Cardiac muscle cell (in vitro differentiated cells and primary cell): ENCODE results near the gene ARHGEF2. TPM values are rescaled to one million over a fixed set of nuclear protein-coding genes. Genes with fewer than 3 reads are reported as not detected.

Source experiments
- DNase-seq, 2 donors: peaks; one replicate each; pipeline versions ENCODE4 v3.0.0 to v3.0.0-alpha.2; 2010 to 2017; ENCODE audit warnings: low read depth in 1 of 2, low spot score in 1 of 2
- H3K27ac ChIP-seq: fragments of 200-600 bp; sonication (generic); 2 replicates; pipeline ENCODE4 v1.5.1; 2016
- H3K27me3 ChIP-seq: fragments of 200-600 bp; sonication (generic); 2 replicates; pipeline ENCODE4 v1.6.0; 2016; ENCODE audit warnings: control low read depth
- H3K36me3 ChIP-seq: fragments of 200-600 bp; sonication (generic); 2 replicates; pipeline ENCODE4 v1.5.1; 2016; ENCODE audit warnings: control low read depth
- H3K4me1 ChIP-seq: fragments of 200-600 bp; sonication (generic); 2 replicates; pipeline ENCODE4 v1.8.1; 2017; ENCODE audit warnings: low read depth, mild to moderate bottlenecking, mixed run types
- H3K4me3 ChIP-seq: fragments of 200-600 bp; sonication (generic); 2 replicates; pipeline ENCODE4 v1.5.1; 2016; ENCODE audit warnings: mild to moderate bottlenecking
- H3K9me3 ChIP-seq: fragments of 200-600 bp; sonication (generic); 2 replicates; pipeline ENCODE4 v1.5.1; 2017; ENCODE audit warnings: low read depth, mild to moderate bottlenecking, control low read depth
- polyA plus RNA-seq: library from polyadenylated mRNA; unstranded; fragments of >200 nt; fragmentation: Nextera tagmentation; extraction: Ambion mirVana; gene quantifications from 2 replicates; pipeline ENCODE4 v1.2.1, GENCODE V29; 2016
- total RNA-seq: library from RNA; depleted of rRNA; stranded (reverse); fragments of >200 nt; gene quantifications from 2 replicates; pipeline ENCODE4 v1.2.3, GENCODE V29; 2016
- TF ChIP-seq, protein P1 (sequence below): IDR thresholded peaks from 2 replicates; pipeline ENCODE4 v1.5.1; 2012; ENCODE audit warnings: low read depth, mild to moderate bottlenecking, low read length

Gene ARHGEF2
- total and polyA plus RNA-seq, 2 experiments from 2014 or later, result 38.6 to 126 TPM

DNA sequence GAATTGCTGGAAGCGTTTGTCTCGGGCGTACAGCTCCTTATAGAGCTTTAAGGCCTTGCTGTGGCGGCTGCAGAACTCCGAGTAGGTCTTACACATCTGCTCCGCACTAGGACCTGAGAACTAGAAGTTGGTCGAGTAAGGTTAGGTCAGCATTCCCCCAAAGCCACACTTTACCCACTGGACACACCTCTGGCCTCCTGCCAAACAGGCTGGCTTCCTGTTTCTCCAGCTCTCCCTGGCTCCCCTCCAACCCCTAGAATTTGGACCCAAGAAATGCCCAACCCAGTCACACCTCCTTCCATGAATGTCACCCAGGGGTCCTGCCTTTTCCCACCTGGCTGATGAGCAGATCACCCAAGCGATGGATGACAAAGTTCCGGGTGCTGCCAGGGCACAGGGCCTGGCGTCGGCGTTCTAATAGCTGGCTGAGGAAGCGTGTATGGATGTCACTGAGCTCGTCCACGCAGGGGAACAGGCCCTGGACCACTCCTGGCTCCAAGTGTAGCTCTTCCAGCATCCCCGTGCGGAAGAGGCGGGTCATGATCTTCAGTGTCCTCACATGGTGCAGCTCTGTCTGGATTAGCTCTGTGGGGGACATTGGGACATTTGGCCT is 15.6 kb downstream of the ARHGEF2 start:
- H3K4me3 ChIP-seq, result no peak overlapping the region
- peak overlapping the region; percentile 65 for H3K27ac ChIP-seq
- no peaks in the 10 kb centered on the region for H3K9me3 ChIP-seq
- peaks cover 18% of the 10 kb centered on the region for H3K4me1 ChIP-seq
- DNase-seq, result peak in 1 of 2 donors; percentile 65
- no peaks in the 10 kb centered on the region for H3K27me3 ChIP-seq
- H3K36me3 ChIP-seq, result peaks cover 50% of the 10 kb centered on the region
- TF ChIP-seq, protein P1, sequence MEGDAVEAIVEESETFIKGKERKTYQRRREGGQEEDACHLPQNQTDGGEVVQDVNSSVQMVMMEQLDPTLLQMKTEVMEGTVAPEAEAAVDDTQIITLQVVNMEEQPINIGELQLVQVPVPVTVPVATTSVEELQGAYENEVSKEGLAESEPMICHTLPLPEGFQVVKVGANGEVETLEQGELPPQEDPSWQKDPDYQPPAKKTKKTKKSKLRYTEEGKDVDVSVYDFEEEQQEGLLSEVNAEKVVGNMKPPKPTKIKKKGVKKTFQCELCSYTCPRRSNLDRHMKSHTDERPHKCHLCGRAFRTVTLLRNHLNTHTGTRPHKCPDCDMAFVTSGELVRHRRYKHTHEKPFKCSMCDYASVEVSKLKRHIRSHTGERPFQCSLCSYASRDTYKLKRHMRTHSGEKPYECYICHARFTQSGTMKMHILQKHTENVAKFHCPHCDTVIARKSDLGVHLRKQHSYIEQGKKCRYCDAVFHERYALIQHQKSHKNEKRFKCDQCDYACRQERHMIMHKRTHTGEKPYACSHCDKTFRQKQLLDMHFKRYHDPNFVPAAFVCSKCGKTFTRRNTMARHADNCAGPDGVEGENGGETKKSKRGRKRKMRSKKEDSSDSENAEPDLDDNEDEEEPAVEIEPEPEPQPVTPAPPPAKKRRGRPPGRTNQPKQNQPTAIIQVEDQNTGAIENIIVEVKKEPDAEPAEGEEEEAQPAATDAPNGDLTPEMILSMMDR, result no peak

DNA sequence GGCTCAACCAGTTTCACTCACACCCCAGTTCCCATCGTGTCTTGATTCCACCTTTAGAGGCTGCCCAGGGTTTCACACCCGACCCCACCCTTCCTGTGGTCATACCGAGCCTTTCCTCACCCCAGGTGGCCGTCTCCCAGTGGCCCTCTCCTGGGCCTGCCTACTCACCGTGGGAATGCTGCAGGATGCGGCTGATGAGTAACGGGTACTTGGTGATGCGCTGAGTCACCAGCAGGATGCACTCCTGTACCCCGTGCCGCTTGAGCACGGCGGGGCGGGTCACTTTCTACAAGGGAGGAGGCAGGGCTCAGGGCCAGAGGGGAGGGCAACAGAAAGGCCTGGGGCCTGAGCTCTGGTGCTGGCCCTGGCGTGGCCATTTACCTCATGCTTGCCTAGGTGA is 16.4 kb downstream of the ARHGEF2 start:
- Histone ChIP-seq H3K36me3 (peaks cover 58% of the 10 kb centered on the region), H3K9me3 (no peaks in the 10 kb centered on the region), H3K4me1 (peaks cover 12% of the 10 kb centered on the region), H3K27me3 (no peaks in the 10 kb centered on the region), H3K4me3 (no peak overlapping the region), H3K27ac (peak overlapping the region; percentile 65)
- TF ChIP-seq, protein P1, result peak; percentile 54
- DNase-seq, result peak in 1 of 2 donors; percentile 91

DNA sequence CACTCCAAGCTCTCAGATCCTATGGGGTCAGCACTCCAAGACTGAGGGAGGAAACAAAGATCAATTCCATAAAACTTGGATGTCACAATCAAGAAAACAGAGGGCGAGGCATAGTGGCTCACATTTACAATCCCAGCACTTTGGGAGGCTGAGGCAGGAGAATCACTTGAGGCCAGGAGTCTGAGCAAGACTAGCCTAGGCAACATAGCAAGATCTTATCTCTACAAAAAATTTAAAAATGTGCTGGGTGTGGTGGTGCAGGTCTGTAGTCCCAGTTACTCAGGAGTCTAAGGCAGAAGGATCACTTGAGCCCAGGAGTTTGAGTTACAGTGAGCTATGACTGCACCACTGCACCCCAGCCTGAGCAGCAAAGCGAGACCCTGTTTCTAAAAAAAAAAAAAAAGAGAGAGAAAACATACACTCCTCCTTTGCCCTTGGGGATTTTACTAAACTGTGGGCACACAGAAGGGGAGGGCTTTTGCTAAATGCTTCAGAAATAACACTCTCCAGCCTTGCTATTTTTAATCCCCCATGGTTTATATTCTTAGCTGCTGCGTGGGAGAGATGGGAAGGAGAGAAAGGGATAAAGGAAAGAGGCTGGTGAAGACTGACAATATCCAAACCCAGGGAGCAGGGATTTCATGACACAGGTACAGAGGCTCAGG is 18.1 kb downstream of the ARHGEF2 start:
- no peak for DNase-seq
- Histone ChIP-seq H3K4me3 (no peak overlapping the region), H3K9me3 (no peaks in the 10 kb centered on the region), H3K27me3 (no peaks in the 10 kb centered on the region), H3K4me1 (peaks cover 6% of the 10 kb centered on the region), H3K36me3 (peaks cover 70% of the 10 kb centered on the region), H3K27ac (peak overlapping the region; percentile 81)
- TF ChIP-seq, protein P1, result no peak

DNA sequence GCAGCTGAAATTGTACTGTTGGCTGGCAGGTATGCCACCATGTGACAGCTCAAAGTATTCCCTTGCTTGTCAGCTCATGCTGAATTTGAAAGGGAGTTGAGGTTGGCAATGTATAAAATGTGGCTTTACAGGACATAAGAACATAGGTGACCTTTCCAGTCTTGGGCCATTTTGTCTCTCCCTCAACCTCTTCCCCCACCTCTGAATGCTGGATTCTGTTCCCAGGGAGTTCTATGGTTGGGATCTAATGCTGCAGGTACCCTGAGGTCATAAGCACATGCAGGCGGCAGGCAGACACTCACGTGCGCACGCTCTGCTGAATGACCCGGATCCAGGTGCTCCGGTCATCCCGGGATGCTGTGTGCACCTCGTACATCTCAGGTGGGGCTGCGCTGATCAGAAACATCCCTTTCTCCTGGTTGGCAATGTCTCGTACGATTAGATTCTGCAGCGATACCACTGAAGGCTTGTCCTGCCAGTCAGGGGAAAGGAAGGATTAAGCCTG is 20.9 kb downstream of the ARHGEF2 start:
- Histone ChIP-seq H3K27me3 (no peaks in the 10 kb centered on the region), H3K27ac (peak overlapping the region; percentile 13), H3K36me3 (peaks cover 75% of the 10 kb centered on the region), H3K4me1 (peaks cover 6% of the 10 kb centered on the region), H3K4me3 (no peak overlapping the region), H3K9me3 (no peaks in the 10 kb centered on the region)
- DNase-seq, result no peak
- TF ChIP-seq, protein P1, result no peak

DNA sequence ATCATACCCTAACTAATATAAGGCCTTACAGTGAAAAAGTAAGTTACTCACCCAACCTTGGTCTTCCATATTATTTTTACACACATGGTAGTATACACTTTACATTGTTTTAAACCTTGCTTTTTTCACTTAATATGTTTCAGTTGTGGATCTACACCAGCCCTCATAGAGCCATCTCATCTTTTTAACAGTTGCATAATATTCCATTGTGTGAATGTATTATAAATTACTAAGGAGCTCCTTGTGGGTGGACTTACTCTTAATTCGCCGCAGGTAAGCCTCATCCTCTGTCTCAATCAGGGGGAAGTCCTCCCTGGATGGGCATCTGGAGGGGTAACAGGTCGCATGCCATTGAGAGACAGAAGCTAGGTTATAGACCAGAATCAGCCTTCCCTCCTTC is 23.7 kb downstream of the ARHGEF2 start:
- H3K27me3 ChIP-seq, result no peaks in the 10 kb centered on the region
- H3K4me1 ChIP-seq, result no peaks in the 10 kb centered on the region
- TF ChIP-seq, protein P1, result no peak
- no peak for DNase-seq
- H3K27ac ChIP-seq, result no peak overlapping the region
- H3K4me3 ChIP-seq, result no peak overlapping the region
- H3K36me3 ChIP-seq, result peaks cover 82% of the 10 kb centered on the region
- H3K9me3 ChIP-seq, result no peaks in the 10 kb centered on the region
